Lower leg skin (tissue), 4 donors: ENCODE measurements around the gene BMAL1. TPM values are rescaled to one million over a fixed set of nuclear protein-coding genes. Genes with fewer than 3 reads are reported as not detected.

Experiments used
- DNase-seq, 2 donors: peaks; one replicate each; pipeline ENCODE4 v3.0.0-alpha.2; 2019; ENCODE audit warnings: low spot score in 2 of 2
- H3K4me3 ChIP-seq: fragments of 200-600 bp; sonication (generic); 2 replicates; pipeline ENCODE4 v1.5.1; 2017; ENCODE audit warnings: mild to moderate bottlenecking, low read depth; ENCODE audit not compliant: poor library complexity, severe bottlenecking
- CTCF ChIP-seq, 3 donors: fragments of 450-650 bp; IDR thresholded peaks; one replicate each; pipeline ENCODE4 v1.5.1; 2016; ENCODE audit warnings: antibody characterized with exemption in 3 of 3, mild to moderate bottlenecking in 3 of 3, moderate library complexity in 2 of 3
- POLR2A ChIP-seq, 2 donors: fragments of 450-650 bp; IDR thresholded peaks; one replicate each; pipeline ENCODE4 v1.6.1; 2016 to 2017; ENCODE audit warnings: antibody characterized with exemption in 2 of 2, mild to moderate bottlenecking in 1 of 2, moderate library complexity in 1 of 2
- WGBS, 2 donors: methylation state at CpG; one replicate each; pipeline ENCODE4 v1.1.5; 2018; 5-methylcytosine and 5-hydroxymethylcytosine counted together
- intact Hi-C: fragments of 100-400 bp; cut with DNase I; formaldehyde crosslinking; loops from one replicate; pipeline ENCODE4 v1.15.0; 2023; ENCODE audit warnings: low total_unique reads
- total RNA-seq, 4 donors: library from RNA; depleted of rRNA; stranded (reverse); fragments of >200 nt; gene quantifications; one replicate each; pipeline ENCODE4 v1.1.0, GENCODE V29; 2016

The BMAL1 gene
- total RNA-seq, 4 donors from 2014 or later = 34.8 to 132 (median 61.5) TPM

DNA sequence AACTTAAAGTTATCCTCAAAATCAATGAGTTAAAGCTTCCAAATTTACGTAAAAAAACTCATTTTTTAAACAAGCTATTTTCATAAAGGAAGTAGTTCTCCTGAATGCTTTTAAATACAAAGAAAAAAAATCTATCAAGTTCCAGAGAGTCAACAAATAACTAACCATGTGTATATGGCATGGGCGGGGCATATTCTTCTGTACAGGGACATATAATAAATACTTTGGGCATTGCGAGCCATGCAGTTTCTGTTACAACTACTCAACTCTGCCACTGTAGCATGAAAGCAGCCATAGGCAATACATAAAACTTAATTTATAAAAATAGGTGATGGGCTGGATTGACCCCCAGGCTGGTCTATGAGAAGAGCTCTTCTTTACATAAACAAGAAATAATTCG, 127.6 kb downstream of the BMAL1 start:
- intact Hi-C loops = no loop called here
- TF ChIP-seq POLR2A (IDR thresholded peaks at IDR 0.05) (no peak), CTCF (IDR thresholded peaks at IDR 0.05) (no peak)
- no peak for DNase-seq
- WGBS, 2 donors = 94% methylated on average over 4 of the region's 4 CpGs
- no peak overlapping the region for H3K4me3 ChIP-seq

DNA sequence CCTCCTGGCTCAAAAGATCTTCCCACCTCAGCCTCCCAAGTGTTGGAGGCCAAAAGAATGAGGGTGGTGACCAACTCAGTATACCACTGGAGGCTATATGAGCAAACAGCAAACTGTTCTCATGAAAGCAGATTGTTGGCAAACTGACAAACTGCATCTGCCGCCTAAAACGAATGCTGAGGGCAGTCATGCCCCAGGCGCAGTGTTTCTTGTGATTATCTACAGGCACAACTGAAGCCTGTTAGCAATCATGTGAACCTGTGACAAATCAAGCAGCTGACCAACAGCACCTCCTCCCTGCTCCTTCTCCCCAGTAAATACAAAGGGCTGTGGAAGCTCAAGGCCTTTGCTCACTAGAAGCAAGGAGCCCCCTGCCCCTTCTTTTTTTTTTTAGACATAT, 137.6 kb downstream of the BMAL1 start:
- TF ChIP-seq POLR2A (IDR thresholded peaks at IDR 0.05) (no peak), CTCF (IDR thresholded peaks at IDR 0.05) (no peak)
- intact Hi-C loops = no loop called here
- no peak for DNase-seq
- no peak overlapping the region for H3K4me3 ChIP-seq
- WGBS, 2 donors = 56 to 83% methylated on average over 3 of the region's 3 CpGs

- intact Hi-C loops = no loop called here
- WGBS, 2 donors = 89 to 92% methylated on average over 6 of the region's 6 CpGs
- no peak for TF ChIP-seq POLR2A (IDR thresholded peaks at IDR 0.05)
- TF ChIP-seq CTCF (IDR thresholded peaks at IDR 0.05) = no peak
- no peak overlapping the region for H3K4me3 ChIP-seq
- DNase-seq = no peak
Observed at GRCh38 chr11:13421561-13421960, 144.0 kb downstream of the BMAL1 start.

GRCh38 chr11:13423372-13423771, 145.8 kb downstream of the BMAL1 start:
- H3K4me3 ChIP-seq = no peak overlapping the region
- WGBS, 2 donors = 88 to 91% methylated on average over 6 of the region's 6 CpGs
- TF ChIP-seq CTCF (IDR thresholded peaks at IDR 0.05) (no peak), POLR2A (IDR thresholded peaks at IDR 0.05) (no peak)
- DNase-seq = no peak
- intact Hi-C loops = no loop called here

GRCh38 chr11:13427440-13427839, 149.8 kb downstream of the BMAL1 start:
- intact Hi-C loops = no loop called here
- DNase-seq = no peak
- TF ChIP-seq POLR2A (IDR thresholded peaks at IDR 0.05) (no peak), CTCF (IDR thresholded peaks at IDR 0.05) (no peak)
- no peak overlapping the region for H3K4me3 ChIP-seq

DNA sequence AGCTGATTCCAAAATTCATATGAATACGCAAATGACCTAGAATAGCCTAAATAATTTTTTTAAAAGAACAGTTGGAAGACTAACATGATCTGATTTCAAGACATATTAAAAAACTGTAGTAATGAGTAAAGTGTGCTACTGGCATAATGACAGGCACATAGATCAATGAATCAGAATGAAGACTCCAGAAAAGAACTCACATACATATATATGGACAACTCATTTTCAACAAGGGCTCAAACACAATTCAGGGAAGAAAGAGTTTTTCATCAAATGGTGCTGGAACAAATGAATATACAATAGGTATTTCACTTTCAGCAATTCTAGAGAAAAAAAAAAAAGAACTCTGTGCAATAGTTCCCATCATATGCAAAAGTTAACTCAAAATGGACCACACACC, 151.7 kb downstream of the BMAL1 start:
- DNase-seq = no peak
- intact Hi-C loops = no loop called here
- WGBS, 2 donors = 50 to 100% methylated on average over 1 of the region's 1 CpG
- TF ChIP-seq CTCF (IDR thresholded peaks at IDR 0.05) (no peak), POLR2A (IDR thresholded peaks at IDR 0.05) (no peak)
- H3K4me3 ChIP-seq = no peak overlapping the region
